ENCODE data around the gene MAPT. TPM values are rescaled to one million over a fixed set of nuclear protein-coding genes. Genes with fewer than 3 reads are reported as not detected.

Gene MAPT
- total RNA-seq, 2 experiments from 2014 or later: 1.3 to 1.4 TPM

- POLR2A ChIA-PET: no interaction called here
- no peak for ATAC-seq
- H3K36me3 Mint-ChIP-seq (ENCODE audit: low read depth): no peaks in the 10 kb centered on the region
- TF ChIP-seq, protein P1, sequence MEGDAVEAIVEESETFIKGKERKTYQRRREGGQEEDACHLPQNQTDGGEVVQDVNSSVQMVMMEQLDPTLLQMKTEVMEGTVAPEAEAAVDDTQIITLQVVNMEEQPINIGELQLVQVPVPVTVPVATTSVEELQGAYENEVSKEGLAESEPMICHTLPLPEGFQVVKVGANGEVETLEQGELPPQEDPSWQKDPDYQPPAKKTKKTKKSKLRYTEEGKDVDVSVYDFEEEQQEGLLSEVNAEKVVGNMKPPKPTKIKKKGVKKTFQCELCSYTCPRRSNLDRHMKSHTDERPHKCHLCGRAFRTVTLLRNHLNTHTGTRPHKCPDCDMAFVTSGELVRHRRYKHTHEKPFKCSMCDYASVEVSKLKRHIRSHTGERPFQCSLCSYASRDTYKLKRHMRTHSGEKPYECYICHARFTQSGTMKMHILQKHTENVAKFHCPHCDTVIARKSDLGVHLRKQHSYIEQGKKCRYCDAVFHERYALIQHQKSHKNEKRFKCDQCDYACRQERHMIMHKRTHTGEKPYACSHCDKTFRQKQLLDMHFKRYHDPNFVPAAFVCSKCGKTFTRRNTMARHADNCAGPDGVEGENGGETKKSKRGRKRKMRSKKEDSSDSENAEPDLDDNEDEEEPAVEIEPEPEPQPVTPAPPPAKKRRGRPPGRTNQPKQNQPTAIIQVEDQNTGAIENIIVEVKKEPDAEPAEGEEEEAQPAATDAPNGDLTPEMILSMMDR (IDR thresholded peaks at IDR 0.05): no peak
- H3K4me1 Mint-ChIP-seq (ENCODE audit: low read depth): no peaks in the 10 kb centered on the region
- CTCF ChIA-PET: no interaction called here
- no peak overlapping the region for H3K4me3 Mint-ChIP-seq
- no peak overlapping the region for H3K27ac Mint-ChIP-seq
- no peaks in the 10 kb centered on the region for H3K9me3 Mint-ChIP-seq
- DNase-seq: no peak
- no peaks in the 10 kb centered on the region for H3K27me3 Mint-ChIP-seq
- intact Hi-C loops (cut with micrococcal nuclease): no loop called here
These were observed 88.6 kb downstream of the MAPT start for GRCh38 chr17:45982791-45983613.

- Mint-ChIP-seq H3K36me3 (ENCODE audit: low read depth) (no peaks in the 10 kb centered on the region), H3K4me1 (ENCODE audit: low read depth) (no peaks in the 10 kb centered on the region), H3K9me3 (no peaks in the 10 kb centered on the region), H3K27me3 (no peaks in the 10 kb centered on the region), H3K4me3 (no peak overlapping the region), H3K27ac (no peak overlapping the region)
- intact Hi-C loops (cut with micrococcal nuclease): no loop called here
- ChIA-PET CTCF (no interaction called here), POLR2A (no interaction called here)
- DNase-seq (no peak), ATAC-seq (no peak)
- TF ChIP-seq, protein P1 (IDR thresholded peaks at IDR 0.05): no peak
These were observed 89.4 kb downstream of the MAPT start for GRCh38 chr17:45983614-45984310.

- intact Hi-C loops (cut with micrococcal nuclease): no loop called here
- POLR2A ChIA-PET: no interaction called here
- no peak for ATAC-seq
- Mint-ChIP-seq H3K9me3 (no peaks in the 10 kb centered on the region), H3K36me3 (ENCODE audit: low read depth) (no peaks in the 10 kb centered on the region), H3K4me3 (no peak overlapping the region), H3K27me3 (no peaks in the 10 kb centered on the region), H3K27ac (no peak overlapping the region), H3K4me1 (ENCODE audit: low read depth) (no peaks in the 10 kb centered on the region)
- TF ChIP-seq, protein P1 (IDR thresholded peaks at IDR 0.05): no peak
- DNase-seq: no peak
- CTCF ChIA-PET: no interaction called here
These were observed 90.0 kb downstream of the MAPT start for GRCh38 chr17:45984368-45984767.

DNA sequence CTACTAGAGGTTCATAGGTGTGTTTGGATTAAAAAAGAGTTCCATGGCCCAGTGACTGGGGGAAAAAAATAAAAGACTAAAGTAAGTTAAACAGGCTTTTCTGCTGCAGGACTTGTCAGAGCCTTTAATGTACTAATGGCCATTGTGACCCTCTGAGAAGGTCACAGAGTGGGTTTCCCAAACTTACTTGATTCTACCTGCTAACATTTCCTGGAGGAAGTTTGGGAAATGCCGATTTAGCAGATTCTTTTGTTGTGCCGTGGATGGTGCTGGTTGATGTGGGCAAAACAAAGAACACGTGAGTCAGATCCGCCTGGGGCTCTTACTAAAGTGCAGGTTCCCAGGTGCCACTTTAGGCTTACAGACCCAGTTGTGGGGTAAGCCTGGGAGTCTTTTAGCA is 91.1 kb downstream of the MAPT start:
- Mint-ChIP-seq H3K27ac (no peak overlapping the region), H3K27me3 (no peaks in the 10 kb centered on the region), H3K4me3 (no peak overlapping the region), H3K4me1 (ENCODE audit: low read depth) (no peaks in the 10 kb centered on the region), H3K36me3 (ENCODE audit: low read depth) (no peaks in the 10 kb centered on the region), H3K9me3 (no peaks in the 10 kb centered on the region)
- ChIA-PET CTCF (interaction anchor here (1.1 kb wide), 2 partner anchors 36 to 265 kb away, joined by 3 read pairs; no protein-coding TSS in a partner anchor), POLR2A (no interaction called here)
- ATAC-seq (no peak), DNase-seq (no peak)
- intact Hi-C loops (cut with micrococcal nuclease): no loop called here
- TF ChIP-seq, protein P1 (IDR thresholded peaks at IDR 0.05): no peak

GRCh38 chr17:45986056-45986455 is 91.7 kb downstream of the MAPT start:
- Mint-ChIP-seq H3K27ac (no peak overlapping the region), H3K4me1 (ENCODE audit: low read depth) (no peaks in the 10 kb centered on the region), H3K27me3 (no peaks in the 10 kb centered on the region), H3K4me3 (no peak overlapping the region), H3K36me3 (ENCODE audit: low read depth) (no peaks in the 10 kb centered on the region), H3K9me3 (no peaks in the 10 kb centered on the region)
- intact Hi-C loops (cut with micrococcal nuclease): no loop called here
- ATAC-seq (no peak), DNase-seq (no peak)
- ChIA-PET CTCF (interaction anchor here (1.1 kb wide), 1 partner anchor 266 kb away, joined by 3 read pairs; no protein-coding TSS in a partner anchor), POLR2A (interaction anchor here (0.6 kb wide), 1 partner anchor 9 kb away, joined by 4 read pairs; no protein-coding TSS in a partner anchor)
- TF ChIP-seq, protein P1 (IDR thresholded peaks at IDR 0.05): no peak

Data from activated CD8-positive, alpha-beta T cell treated with anti-CD3 and anti-CD28 coated beads for 36 hours (primary cell).